ENCODE measurements around the gene OR4A16.

Gene OR4A16

GRCh38 chr11:55342901-55343300, at the start of gene OR4A16:
Gene OR4A16, plus strand, starts transcription at chr11:55343201. Its CDS starts 0 bp downstream, at chr11:55343201.
- no peak for DNase-seq (ENCODE audit: low read depth)

DNA sequence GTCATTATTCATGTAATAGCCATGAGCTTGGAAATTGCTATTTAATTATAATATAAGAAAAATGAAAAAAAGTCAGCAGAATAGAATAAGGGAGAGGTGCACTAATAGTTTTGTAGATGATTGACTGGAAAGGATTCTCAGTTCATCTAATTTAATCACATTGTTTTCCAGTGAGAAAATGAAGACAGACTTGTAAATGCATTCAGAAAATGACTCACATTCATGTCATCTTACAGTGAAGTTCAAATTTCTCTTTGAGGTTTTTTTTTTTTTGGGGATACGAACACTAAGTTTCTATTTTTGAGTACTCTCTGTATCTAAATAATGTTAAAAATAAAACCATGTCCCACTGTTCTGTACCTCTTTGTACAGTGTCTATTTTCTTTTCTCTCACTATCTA, 18.5 kb upstream of the OR4A16 start:
- no peak for DNase-seq (ENCODE audit: low read depth)

DNA sequence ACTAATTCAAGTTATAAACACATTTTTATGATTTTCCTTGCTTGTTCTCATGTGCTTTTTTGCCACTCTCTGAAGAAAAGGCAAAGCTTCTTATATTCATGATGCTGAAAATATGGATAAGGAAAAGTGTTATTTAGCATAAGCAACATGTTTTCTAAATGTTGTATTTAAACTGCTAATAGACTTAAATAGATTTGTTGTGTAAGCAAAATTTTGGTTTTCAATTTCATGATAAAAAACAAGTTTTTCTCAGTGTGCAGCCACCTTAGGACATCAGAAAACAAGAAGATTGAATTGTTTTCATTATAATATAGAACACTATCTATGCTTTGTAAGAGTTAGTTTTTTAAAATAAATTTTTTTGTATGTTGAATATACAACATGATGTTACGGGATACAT, 2.3 kb downstream of the OR4A16 start:
- DNase-seq (ENCODE audit: low read depth) = no peak

- DNase-seq (ENCODE audit: low read depth) = no peak
Observed at GRCh38 chr11:55349032-55349431, 6.0 kb downstream of the OR4A16 start.

DNA sequence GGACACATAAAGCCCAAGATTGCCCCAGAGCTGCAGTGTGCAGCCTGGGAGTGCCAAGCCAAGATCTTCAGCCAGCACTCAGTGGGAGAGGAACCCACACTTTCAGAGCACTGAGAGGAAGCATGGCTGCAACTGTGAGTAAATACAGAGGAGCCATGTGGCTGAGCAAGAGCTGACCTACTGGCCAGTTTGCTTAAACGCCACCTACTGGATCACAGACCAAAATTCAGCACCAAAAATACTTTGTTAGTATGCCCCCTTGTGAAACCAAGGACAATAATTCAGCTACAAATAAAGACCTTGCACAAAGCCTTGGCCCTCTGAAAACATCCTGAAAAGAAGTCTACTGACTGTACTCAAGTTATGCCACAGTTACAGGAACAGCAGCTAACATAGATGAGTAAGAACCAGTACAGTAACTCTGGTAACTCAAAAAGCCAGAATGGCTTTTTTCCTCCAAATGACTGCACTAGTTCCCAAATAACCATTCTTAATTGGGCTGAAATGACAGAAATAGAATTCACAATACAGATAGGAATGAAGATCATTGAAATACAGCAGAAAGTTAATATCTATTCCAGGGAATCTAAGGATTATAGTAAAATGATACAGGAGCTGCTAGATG, 14.7 kb downstream of the OR4A16 start:
- no peak for DNase-seq (ENCODE audit: low read depth)

DNA sequence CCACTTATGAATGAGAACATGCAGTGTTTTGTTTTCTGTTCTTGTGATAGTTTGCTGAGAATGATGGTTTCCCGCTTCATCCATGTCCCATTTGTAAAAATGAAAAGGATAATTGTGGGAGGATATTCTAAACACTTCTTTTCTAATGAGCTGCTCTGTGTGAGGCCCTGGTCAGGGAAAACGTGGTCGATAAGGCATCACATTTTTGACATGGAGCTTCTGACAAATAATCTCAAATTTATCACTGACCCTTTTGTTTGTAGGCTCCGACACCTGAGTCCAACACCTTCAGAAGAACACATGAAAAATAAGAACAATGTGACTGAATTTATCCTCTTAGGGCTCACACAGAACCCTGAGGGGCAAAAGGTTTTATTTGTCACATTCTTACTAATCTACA, 24.7 kb downstream of the OR4A16 start, which contains the start of gene OR4A15:
Gene OR4A15, plus strand, starts transcription at position 301 of the 400 bp plus-strand sequence. Its CDS starts 0 bp downstream, at position 301.
- DNase-seq (ENCODE audit: low read depth) = no peak
